Colonic mucosa (tissue), 4 donors: Measurements from ENCODE around the gene GREM2. TPM values are rescaled to one million over a fixed set of nuclear protein-coding genes. Genes with fewer than 3 reads are reported as not detected.

Experiments
- DNase-seq: peaks from one replicate; pipeline ENCODE4 v3.0.0-alpha.2; 2020
- H3K27ac ChIP-seq: fragments of 200-600 bp; one replicate; pipeline ENCODE4 v1.8.0; 2021
- H3K27me3 ChIP-seq: fragments of 200-600 bp; one replicate; pipeline ENCODE4 v1.8.0; 2021
- H3K36me3 ChIP-seq: fragments of 200-600 bp; one replicate; pipeline ENCODE4 v1.8.0; 2021
- H3K4me1 ChIP-seq: fragments of 200-600 bp; one replicate; pipeline ENCODE4 v1.8.0; 2021; ENCODE audit warnings: mild to moderate bottlenecking
- H3K4me3 ChIP-seq: fragments of 200-600 bp; one replicate; pipeline ENCODE4 v1.8.0; 2021
- H3K9ac ChIP-seq, 2 donors: one replicate each; pipeline ENCODE4 v1.7.0; 2013; ENCODE audit warnings: control low read depth in 2 of 2, low read depth in 2 of 2, low read length in 2 of 2
- H3K9me3 ChIP-seq: fragments of 200-600 bp; one replicate; pipeline ENCODE4 v1.8.0; 2021
- intact Hi-C: fragments of 100-400 bp; cut with DNase I; formaldehyde crosslinking; loops from one replicate; pipeline ENCODE4 v1.14.1; 2022
- total RNA-seq, 2 donors: library from RNA; stranded (reverse); fragmentation: NEBNext Ultra II Directional in 1 of 2; extraction: Animal tissue kit (Norgen Biotek cat#: 25700) in 1 of 2; gene quantifications; one replicate each; pipeline ENCODE4 v1.2.1, GENCODE V29; 2021
- TF ChIP-seq, protein P1 (sequence below): fragments of 200-600 bp; IDR thresholded peaks from one replicate; pipeline ENCODE4 v1.8.0; 2022; ENCODE audit warnings: antibody characterized with exemption, mild to moderate bottlenecking
- donor health status: healthy.
- donor health status: DM: no; HTN: no; CAD: no.
- donor health status: DM: no; HTN: no; CAD: no.

The GREM2 gene
- total RNA-seq, 2 donors from 2014 or later, result 3.6 to 8.4 TPM

- Histone ChIP-seq H3K27me3 (no peaks in the 10 kb centered on the region), H3K9me3 (no peaks in the 10 kb centered on the region), H3K4me1 (no peaks in the 10 kb centered on the region), H3K27ac (no peak overlapping the region), H3K4me3 (no peak overlapping the region), H3K36me3 (no peaks in the 10 kb centered on the region), H3K9ac (no peak overlapping the region)
- no peak for DNase-seq
- TF ChIP-seq, protein P1, sequence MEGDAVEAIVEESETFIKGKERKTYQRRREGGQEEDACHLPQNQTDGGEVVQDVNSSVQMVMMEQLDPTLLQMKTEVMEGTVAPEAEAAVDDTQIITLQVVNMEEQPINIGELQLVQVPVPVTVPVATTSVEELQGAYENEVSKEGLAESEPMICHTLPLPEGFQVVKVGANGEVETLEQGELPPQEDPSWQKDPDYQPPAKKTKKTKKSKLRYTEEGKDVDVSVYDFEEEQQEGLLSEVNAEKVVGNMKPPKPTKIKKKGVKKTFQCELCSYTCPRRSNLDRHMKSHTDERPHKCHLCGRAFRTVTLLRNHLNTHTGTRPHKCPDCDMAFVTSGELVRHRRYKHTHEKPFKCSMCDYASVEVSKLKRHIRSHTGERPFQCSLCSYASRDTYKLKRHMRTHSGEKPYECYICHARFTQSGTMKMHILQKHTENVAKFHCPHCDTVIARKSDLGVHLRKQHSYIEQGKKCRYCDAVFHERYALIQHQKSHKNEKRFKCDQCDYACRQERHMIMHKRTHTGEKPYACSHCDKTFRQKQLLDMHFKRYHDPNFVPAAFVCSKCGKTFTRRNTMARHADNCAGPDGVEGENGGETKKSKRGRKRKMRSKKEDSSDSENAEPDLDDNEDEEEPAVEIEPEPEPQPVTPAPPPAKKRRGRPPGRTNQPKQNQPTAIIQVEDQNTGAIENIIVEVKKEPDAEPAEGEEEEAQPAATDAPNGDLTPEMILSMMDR, result no peak
- intact Hi-C loops, result no loop called here
Observed at GRCh38 chr1:240650877-240651276, 38.9 kb upstream of the GREM2 start.

GRCh38 chr1:240649733-240650721, 38.1 kb upstream of the GREM2 start:
- Histone ChIP-seq H3K4me3 (no peak overlapping the region), H3K9me3 (no peaks in the 10 kb centered on the region), H3K9ac (no peak overlapping the region), H3K27ac (no peak overlapping the region), H3K36me3 (no peaks in the 10 kb centered on the region), H3K27me3 (no peaks in the 10 kb centered on the region), H3K4me1 (no peaks in the 10 kb centered on the region)
- intact Hi-C loops, result no loop called here
- no peak for DNase-seq
- TF ChIP-seq, protein P1, result no peak

- no peak for DNase-seq
- TF ChIP-seq, protein P1, result no peak
- intact Hi-C loops, result no loop called here
- no peaks in the 10 kb centered on the region for H3K9me3 ChIP-seq
- no peak overlapping the region for H3K27ac ChIP-seq
- no peaks in the 10 kb centered on the region for H3K27me3 ChIP-seq
- H3K36me3 ChIP-seq, result no peaks in the 10 kb centered on the region
- H3K9ac ChIP-seq, result no peak overlapping the region
- H3K4me1 ChIP-seq, result no peaks in the 10 kb centered on the region
- H3K4me3 ChIP-seq, result no peak overlapping the region
Observed at GRCh38 chr1:240646571-240647240, 34.8 kb upstream of the GREM2 start.

GRCh38 chr1:240644732-240645131, 32.8 kb upstream of the GREM2 start:
- H3K4me3 ChIP-seq, result no peak overlapping the region
- TF ChIP-seq, protein P1, result no peak

DNA sequence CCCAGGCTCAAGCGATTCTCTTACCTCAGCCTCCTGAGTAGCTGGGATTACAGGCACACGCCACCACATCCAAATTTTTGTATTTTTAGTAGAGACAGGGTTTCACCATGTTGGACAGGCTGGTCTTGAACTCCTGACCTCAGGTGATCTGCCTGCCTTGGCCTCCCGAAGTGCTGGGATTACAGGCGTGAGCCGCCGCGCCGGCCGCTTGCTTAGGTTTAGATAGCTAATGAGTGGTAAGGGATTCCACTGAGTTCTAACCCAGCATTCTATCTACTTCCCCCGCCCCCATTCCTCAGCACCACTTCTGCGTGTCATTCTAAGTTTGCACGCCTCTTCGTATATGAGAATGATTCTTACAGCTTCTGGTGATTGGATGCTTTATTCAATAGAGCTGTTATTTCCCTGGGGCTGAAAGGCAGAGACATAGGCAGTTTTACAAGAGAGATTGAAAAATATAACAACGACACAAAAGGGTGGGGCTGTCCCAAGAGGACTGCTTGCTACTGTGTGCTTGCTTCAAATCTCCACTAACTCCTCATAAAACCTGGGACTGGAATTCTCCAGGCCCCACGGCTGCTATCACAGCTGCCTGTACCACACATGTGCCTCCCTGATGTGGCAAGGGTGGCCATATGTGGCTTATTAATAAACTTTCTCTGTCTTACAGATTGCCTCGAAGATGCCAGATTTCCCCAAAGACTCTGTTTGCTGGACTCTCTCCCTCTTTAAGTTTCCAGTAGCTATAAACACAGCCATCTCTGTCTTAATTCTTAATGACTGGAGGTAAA, 23.7 kb upstream of the GREM2 start:
- H3K4me3 ChIP-seq, result no peak overlapping the region
- no peak overlapping the region for H3K9ac ChIP-seq
- H3K36me3 ChIP-seq, result no peaks in the 10 kb centered on the region
- no peaks in the 10 kb centered on the region for H3K9me3 ChIP-seq
- no peak for DNase-seq
- no peaks in the 10 kb centered on the region for H3K4me1 ChIP-seq
- intact Hi-C loops, result no loop called here
- no peak overlapping the region for H3K27ac ChIP-seq
- TF ChIP-seq, protein P1, result no peak
- no peaks in the 10 kb centered on the region for H3K27me3 ChIP-seq

More at GRCh38 chr1:240644732-240645131, 32.8 kb upstream of the GREM2 start:
- no peaks in the 10 kb centered on the region for H3K9me3 ChIP-seq
- H3K27ac ChIP-seq, result no peak overlapping the region
- H3K4me1 ChIP-seq, result no peaks in the 10 kb centered on the region
- no peaks in the 10 kb centered on the region for H3K27me3 ChIP-seq
- H3K9ac ChIP-seq, result no peak overlapping the region
- DNase-seq, result no peak
- H3K36me3 ChIP-seq, result no peaks in the 10 kb centered on the region
- intact Hi-C loops, result no loop called here
